Right lobe of liver (tissue), 6 donors: ENCODE results near the gene SUN1. TPM values are rescaled to one million over a fixed set of nuclear protein-coding genes. Genes with fewer than 3 reads are reported as not detected.

ENCODE experiments used
- ATAC-seq, 4 donors: fragments of 200-7000 bp; cut with Tn5 transposase; one replicate each; pipeline ENCODE4 v1.9.1; 2020; ENCODE audit warnings: mild to moderate bottlenecking in 4 of 4, moderate library complexity in 4 of 4
- DNase-seq, 3 donors: peaks; one replicate each; pipeline ENCODE4 v3.0.0-alpha.2; 2020
- H3K27ac ChIP-seq, 3 donors: fragments of 200-600 bp; one replicate each; pipeline ENCODE4 v1.8.0; 2022
- H3K27me3 ChIP-seq, 2 donors: fragments of 200-600 bp; one replicate each; pipeline ENCODE4 v1.8.0; 2022
- H3K36me3 ChIP-seq, 4 donors: fragments of 200-600 bp; sonication (generic) in 1 of 4; one replicate each; pipeline versions ENCODE4 v1.5.1 to v1.8.0; 2017 to 2022; ENCODE audit warnings: control low read depth in 1 of 4
- H3K4me1 ChIP-seq, 4 donors: fragments of 200-600 bp; sonication (generic) in 1 of 4; one replicate each; pipeline versions ENCODE4 v1.5.1 to v1.8.0; 2017 to 2022; ENCODE audit warnings: control low read depth in 1 of 4
- H3K4me3 ChIP-seq, 3 donors: fragments of 200-600 bp; one replicate each; pipeline ENCODE4 v1.8.0; 2022
- H3K9me3 ChIP-seq, 4 donors: fragments of 200-600 bp; sonication (generic) in 1 of 4; one replicate each; pipeline versions ENCODE4 v1.5.1 to v1.8.0; 2017 to 2022; ENCODE audit warnings: control low read depth in 1 of 4
- POLR2A ChIP-seq: fragments of 450-650 bp; IDR thresholded peaks from one replicate; pipeline ENCODE4 v1.6.1; 2017; ENCODE audit warnings: antibody characterized with exemption, mild to moderate bottlenecking
- WGBS: methylation state at CpG from one replicate; pipeline ENCODE4 v1.1.6; 2018; ENCODE audit warnings: low coverage, low lambda C conversion rate; ENCODE audit not compliant: insufficient coverage; ENCODE audit errors: missing lambda C conversion rate; 5-methylcytosine and 5-hydroxymethylcytosine counted together
- intact Hi-C, 2 donors: fragments of 100-400 bp; cut with DNase I; formaldehyde crosslinking; loops; one replicate each; pipeline versions ENCODE4 v1.11.2 to v1.14.1; 2022
- long read RNA-seq: library from polyadenylated mRNA; unstranded; transcript quantifications from one replicate; pipeline ENCODE4 v2.0.0, GENCODE V29; 2019
- total RNA-seq, 6 experiments: library from RNA; depleted of rRNA in 2 of 6; stranded (reverse); fragments of >200 nt in 2 of 6; fragmentation: NEBNext Ultra II Directional in 3 of 6; extraction: Animal tissue kit (Norgen Biotek cat#: 25700) in 3 of 6; gene quantifications; one replicate each; pipeline versions ENCODE4 v1.1.0 to v1.2.4, GENCODE V29; 2016 to 2023
- TF ChIP-seq, protein P1 (sequence below), 4 donors: fragments of 200-600 bp in 3 of 4; fragments of 450-650 bp in 1 of 4; IDR thresholded peaks; one replicate each; pipeline versions ENCODE4 v1.5.1 to v1.8.0; 2016 to 2022; ENCODE audit warnings: antibody characterized with exemption in 4 of 4, mild to moderate bottlenecking in 2 of 4
- donor health status: DM: no; HTN: yes; CAD: no.
- donor health status: DM: no; HTN: no; CAD: no.
- donor health status: DM: no; HTN: no; CAD: no.
- donor health status: DM: no; HTN: yes; CAD: no.
- donor health status: DM: no; HTN: yes; CAD: no.

Gene SUN1, protein sequence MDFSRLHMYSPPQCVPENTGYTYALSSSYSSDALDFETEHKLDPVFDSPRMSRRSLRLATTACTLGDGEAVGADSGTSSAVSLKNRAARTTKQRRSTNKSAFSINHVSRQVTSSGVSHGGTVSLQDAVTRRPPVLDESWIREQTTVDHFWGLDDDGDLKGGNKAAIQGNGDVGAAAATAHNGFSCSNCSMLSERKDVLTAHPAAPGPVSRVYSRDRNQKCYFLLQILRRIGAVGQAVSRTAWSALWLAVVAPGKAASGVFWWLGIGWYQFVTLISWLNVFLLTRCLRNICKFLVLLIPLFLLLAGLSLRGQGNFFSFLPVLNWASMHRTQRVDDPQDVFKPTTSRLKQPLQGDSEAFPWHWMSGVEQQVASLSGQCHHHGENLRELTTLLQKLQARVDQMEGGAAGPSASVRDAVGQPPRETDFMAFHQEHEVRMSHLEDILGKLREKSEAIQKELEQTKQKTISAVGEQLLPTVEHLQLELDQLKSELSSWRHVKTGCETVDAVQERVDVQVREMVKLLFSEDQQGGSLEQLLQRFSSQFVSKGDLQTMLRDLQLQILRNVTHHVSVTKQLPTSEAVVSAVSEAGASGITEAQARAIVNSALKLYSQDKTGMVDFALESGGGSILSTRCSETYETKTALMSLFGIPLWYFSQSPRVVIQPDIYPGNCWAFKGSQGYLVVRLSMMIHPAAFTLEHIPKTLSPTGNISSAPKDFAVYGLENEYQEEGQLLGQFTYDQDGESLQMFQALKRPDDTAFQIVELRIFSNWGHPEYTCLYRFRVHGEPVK
- 10 to 100 TPM; 33.4 to 54.0 (median 48.7) TPM for total RNA-seq
- long read RNA-seq, partial matches to known transcripts: 0 of 1 reads
- long read RNA-seq, other reads (novel, unspliced or antisense): 1 of 1 reads

DNA sequence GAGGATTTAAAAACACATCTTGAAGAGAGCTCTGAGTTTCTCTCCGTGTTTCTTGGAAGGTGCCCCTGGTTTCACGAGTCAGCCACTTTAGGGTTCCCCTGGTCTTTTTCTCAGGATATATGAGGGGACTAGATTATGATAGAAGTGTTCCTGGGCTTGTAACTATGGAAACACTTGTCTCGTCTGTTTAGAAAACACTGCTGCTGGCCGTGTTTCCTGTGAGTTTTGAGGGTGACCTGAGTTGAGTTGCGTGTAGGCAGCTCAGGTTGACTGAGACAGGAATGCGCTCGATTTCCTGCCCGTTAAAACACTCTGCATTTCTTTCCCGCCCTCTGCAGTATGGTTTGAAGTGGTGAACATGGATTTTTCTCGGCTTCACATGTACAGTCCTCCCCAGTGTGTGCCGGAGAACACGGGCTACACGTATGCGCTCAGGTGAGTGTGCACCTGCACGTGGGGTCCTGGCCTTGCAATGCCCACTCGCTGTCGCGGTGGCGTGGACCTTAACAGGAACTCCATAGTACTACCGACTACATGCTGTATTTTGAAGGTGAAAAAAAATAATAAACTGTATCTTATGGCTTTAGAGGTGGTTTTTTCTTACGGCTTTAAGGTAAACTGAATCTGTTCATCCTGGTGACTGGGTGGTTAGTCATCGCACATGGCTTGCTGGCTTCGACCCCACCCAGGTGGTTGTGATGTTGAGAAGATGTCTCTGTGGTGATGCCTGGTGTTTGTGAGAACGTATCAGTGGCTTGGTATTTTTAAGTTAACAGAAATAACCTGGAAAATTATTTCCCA, at the start of gene SUN1:
TSS of gene SUN1 (plus strand) at position 310 of the 801 bp plus-strand sequence. CDS start at position 359, 49 bp downstream.
- TF ChIP-seq, protein P1, sequence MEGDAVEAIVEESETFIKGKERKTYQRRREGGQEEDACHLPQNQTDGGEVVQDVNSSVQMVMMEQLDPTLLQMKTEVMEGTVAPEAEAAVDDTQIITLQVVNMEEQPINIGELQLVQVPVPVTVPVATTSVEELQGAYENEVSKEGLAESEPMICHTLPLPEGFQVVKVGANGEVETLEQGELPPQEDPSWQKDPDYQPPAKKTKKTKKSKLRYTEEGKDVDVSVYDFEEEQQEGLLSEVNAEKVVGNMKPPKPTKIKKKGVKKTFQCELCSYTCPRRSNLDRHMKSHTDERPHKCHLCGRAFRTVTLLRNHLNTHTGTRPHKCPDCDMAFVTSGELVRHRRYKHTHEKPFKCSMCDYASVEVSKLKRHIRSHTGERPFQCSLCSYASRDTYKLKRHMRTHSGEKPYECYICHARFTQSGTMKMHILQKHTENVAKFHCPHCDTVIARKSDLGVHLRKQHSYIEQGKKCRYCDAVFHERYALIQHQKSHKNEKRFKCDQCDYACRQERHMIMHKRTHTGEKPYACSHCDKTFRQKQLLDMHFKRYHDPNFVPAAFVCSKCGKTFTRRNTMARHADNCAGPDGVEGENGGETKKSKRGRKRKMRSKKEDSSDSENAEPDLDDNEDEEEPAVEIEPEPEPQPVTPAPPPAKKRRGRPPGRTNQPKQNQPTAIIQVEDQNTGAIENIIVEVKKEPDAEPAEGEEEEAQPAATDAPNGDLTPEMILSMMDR (IDR thresholded peaks at IDR 0.05): no peak
- no peak for TF ChIP-seq POLR2A
- Histone ChIP-seq H3K4me3 (no peak within 1 kb of the TSS), H3K4me1 (peaks cover 0 to 11% (median 0%) of the 10 kb centered on the region in 4 donors), H3K27ac (peak within 1 kb of the TSS; percentile 58 to 87 (median 66)), H3K9me3 (no peaks in the 10 kb centered on the region), H3K36me3 (no peaks in the 10 kb centered on the region), H3K27me3 (no peaks in the 10 kb centered on the region)
- ATAC-seq (peak in 3 of 4 donors; percentile 37 to 49 (median 41)), DNase-seq (peak in 1 of 3 donors; percentile 39)
- intact Hi-C loops: no loop called here
- 66% methylated on average over 21 of the region's 24 CpGs for WGBS

DNA sequence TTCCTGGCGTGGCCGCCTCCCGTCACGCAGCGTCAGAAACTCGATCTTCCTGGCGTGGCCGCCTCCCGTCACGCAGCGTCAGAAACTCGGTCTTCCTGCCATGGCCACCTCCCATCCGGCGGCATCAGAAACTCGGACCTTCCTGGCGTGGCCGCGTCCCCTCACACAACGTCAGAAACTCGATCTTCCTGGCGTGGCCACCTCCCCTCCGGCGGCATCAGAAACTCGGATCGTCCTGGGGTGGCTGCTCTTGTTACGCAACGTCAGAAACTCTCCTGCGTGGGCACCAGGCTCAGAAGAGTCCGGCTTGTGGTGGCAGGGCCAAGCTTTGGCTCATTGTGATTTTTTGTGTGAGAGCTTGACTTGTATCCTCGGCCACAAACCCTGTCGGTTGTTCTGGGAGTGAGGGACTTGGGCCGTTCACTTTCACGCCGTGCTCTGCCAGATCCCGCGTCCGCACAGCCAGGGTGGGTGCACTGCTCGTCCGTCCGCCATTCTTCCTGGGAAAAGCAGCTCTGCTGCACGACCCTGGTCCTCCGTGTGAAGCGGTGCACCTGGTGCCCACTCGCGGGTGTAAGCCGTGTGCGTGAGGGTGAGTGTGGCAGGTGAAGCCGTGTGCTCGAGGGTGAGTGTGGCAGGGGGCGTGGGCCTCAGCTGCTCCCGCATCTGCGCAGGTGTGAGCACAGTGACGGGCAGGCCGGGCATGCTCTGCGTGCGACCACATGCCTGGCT, 49.4 kb upstream of the SUN1 start:
- intact Hi-C loops: loop anchor here in 1 of 2 donors (10.0 kb wide), 1 partner anchor 62 kb away; no protein-coding TSS in a partner anchor
- WGBS: 94% methylated on average over 29 of the region's 56 CpGs
- Histone ChIP-seq H3K4me1 (no peaks in the 10 kb centered on the region), H3K27ac (no peak overlapping the region), H3K9me3 (no peaks in the 10 kb centered on the region), H3K4me3 (no peak overlapping the region), H3K36me3 (peaks cover 0 to 11% (median 2%) of the 10 kb centered on the region in 4 donors), H3K27me3 (no peaks in the 10 kb centered on the region)
- TF ChIP-seq, protein P1 (IDR thresholded peaks at IDR 0.05): no peak
- TF ChIP-seq POLR2A: no peak
- ATAC-seq (no peak), DNase-seq (no peak)

DNA sequence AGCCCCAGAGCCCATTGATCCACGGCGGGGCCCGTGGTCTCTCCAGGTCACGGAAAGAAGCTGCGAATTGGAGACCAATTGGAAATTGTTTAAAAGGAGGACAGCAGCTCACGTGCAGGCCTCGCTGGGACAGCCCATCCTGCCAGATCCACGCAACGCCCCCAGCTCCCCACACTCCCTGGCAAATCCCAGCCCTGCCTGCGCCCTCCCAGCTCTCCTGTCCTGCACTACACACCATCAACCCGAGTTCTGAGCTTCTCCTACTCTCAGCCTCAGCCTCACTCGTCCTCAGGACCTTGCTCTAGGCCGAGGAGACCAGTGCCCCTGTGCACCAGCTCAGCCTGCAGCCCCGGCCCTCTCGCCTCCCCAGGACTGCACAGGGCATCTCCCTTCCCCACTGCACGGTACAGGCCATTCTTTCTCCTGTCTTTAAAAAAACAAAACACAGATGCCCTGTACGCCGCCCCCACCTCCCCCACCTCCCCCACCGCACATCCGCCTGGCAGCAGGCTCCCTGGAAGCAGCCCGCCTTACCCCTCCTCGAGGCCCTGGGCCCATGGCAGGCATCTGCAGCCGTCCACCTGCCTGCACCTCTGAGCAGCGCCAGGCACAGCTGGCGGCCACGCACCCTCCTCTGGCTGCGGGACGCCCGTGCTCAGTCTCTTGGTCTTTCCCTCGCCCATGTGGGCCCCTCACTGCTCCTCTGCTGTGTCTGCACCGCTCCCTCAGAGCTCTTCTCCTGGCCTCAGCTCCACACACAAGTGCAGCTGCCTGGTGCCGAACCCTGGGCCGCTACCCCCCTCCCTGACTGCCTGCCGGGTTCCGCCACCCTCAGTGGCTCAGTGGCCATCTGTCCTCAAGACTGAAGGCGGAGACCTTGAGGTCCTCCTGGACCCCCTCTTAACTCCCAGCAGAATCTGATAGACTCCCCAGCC, 48.5 kb upstream of the SUN1 start:
- H3K4me1 ChIP-seq: no peaks in the 10 kb centered on the region
- no peaks in the 10 kb centered on the region for H3K9me3 ChIP-seq
- H3K4me3 ChIP-seq: no peak overlapping the region
- intact Hi-C loops: loop anchor here in 1 of 2 donors (10.0 kb wide), 1 partner anchor 61 kb away; no protein-coding TSS in a partner anchor
- TF ChIP-seq POLR2A: no peak
- TF ChIP-seq, protein P1 (IDR thresholded peaks at IDR 0.05): no peak
- ATAC-seq: peak in 1 of 4 donors; percentile 11
- DNase-seq: no peak
- H3K36me3 ChIP-seq: peaks cover 0 to 11% (median 2%) of the 10 kb centered on the region in 4 donors
- H3K27me3 ChIP-seq: no peaks in the 10 kb centered on the region
- no peak overlapping the region for H3K27ac ChIP-seq
- 87% methylated on average over 6 of the region's 36 CpGs for WGBS
